Spleen (tissue), 11 donors: Measurements from ENCODE around the gene NAMPT. TPM values are rescaled to one million over a fixed set of nuclear protein-coding genes. Genes with fewer than 3 reads are reported as not detected.

Experiments
- DNase-seq: peaks from one replicate; pipeline ENCODE4 v3.0.0-alpha.2; 2020
- H3K27ac ChIP-seq, 8 donors: fragments of 200-600 bp; sonication (generic) in 7 of 8; 1 replicate in 4 of 8; 2 replicates in 4 of 8; pipeline versions ENCODE4 v1.5.0 to v1.8.0; 2016 to 2021; ENCODE audit warnings: inconsistent platforms in 4 of 8, mild to moderate bottlenecking in 4 of 8, moderate library complexity in 1 of 8
- H3K27me3 ChIP-seq, 7 donors: fragments of 200-600 bp; sonication (generic) in 6 of 7; replicated peaks in 1 of 7; 1 replicate in 4 of 7; 2 replicates in 3 of 7; pipeline versions ENCODE4 v1.5.0 to v1.8.0; 2016 to 2021; ENCODE audit warnings: inconsistent platforms in 3 of 7, mild to moderate bottlenecking in 1 of 7
- H3K36me3 ChIP-seq, 6 donors: fragments of 200-600 bp; sonication (generic) in 5 of 6; 1 replicate in 4 of 6; 2 replicates in 2 of 6; pipeline versions ENCODE4 v1.5.0 to v1.8.0; 2016 to 2021; ENCODE audit warnings: inconsistent platforms in 2 of 6
- H3K4me1 ChIP-seq, 6 donors: fragments of 200-600 bp; sonication (generic) in 5 of 6; 1 replicate in 3 of 6; 2 replicates in 3 of 6; pipeline versions ENCODE4 v1.5.0 to v1.8.0; 2016 to 2021; ENCODE audit warnings: inconsistent platforms in 3 of 6
- H3K4me3 ChIP-seq, 8 donors: fragments of 200-600 bp; sonication (generic) in 7 of 8; 1 replicate in 4 of 8; 2 replicates in 4 of 8; pipeline versions ENCODE4 v1.5.0 to v1.8.0; 2016 to 2021; ENCODE audit warnings: inconsistent platforms in 4 of 8, mild to moderate bottlenecking in 4 of 8, moderate library complexity in 2 of 8
- H3K9me3 ChIP-seq, 8 donors: fragments of 200-600 bp; sonication (generic) in 7 of 8; 1 replicate in 4 of 8; 2 replicates in 4 of 8; pipeline versions ENCODE4 v1.5.0 to v1.8.0; 2016 to 2021; ENCODE audit warnings: inconsistent platforms in 4 of 8
- POLR2A ChIP-seq, 3 donors: fragments of 450-650 bp; IDR thresholded peaks; one replicate each; pipeline ENCODE4 v1.5.1; 2017; ENCODE audit warnings: antibody characterized with exemption in 3 of 3, mild to moderate bottlenecking in 1 of 3
- POLR2AphosphoS5 ChIP-seq, 3 donors: sonication (generic); formaldehyde crosslinking; IDR thresholded peaks; one replicate each; pipeline ENCODE4 v1.5.1; 2017; ENCODE audit warnings: antibody characterized with exemption in 3 of 3
- WGBS, 5 donors: extraction: QIAGEN DNeasy Blood & Tissue Kit in 3 of 5; methylation state at CpG; one replicate each; pipeline versions ENCODE4 v1.1.5 to v1.1.7; 2013 to 2018; 5-methylcytosine and 5-hydroxymethylcytosine counted together
- intact Hi-C: fragments of 100-400 bp; cut with DNase I; formaldehyde crosslinking; loops from one replicate; pipeline ENCODE4 v1.15.0; 2023; ENCODE audit warnings: low total_unique reads
- polyA plus RNA-seq, 3 donors: library from polyadenylated mRNA; stranded (reverse); fragments of 200-250 nt; gene quantifications; one replicate each; pipeline ENCODE4 v1.2.1, GENCODE V29; 2013
- total RNA-seq, 7 donors: library from RNA; depleted of rRNA in 3 of 7; stranded (reverse); fragments of >200 nt in 3 of 7; fragmentation: NEBNext Ultra II Directional in 4 of 7; extraction: Animal tissue kit (Norgen Biotek cat#: 25700) in 4 of 7; gene quantifications; one replicate each; pipeline versions ENCODE4 v1.1.0 to v1.2.1, GENCODE V29; 2016 to 2021
- TF ChIP-seq, protein P1 (sequence below), 11 experiments: fragments of 200-600 bp in 7 of 11; fragments of 450-650 bp in 4 of 11; sonication (generic) in 4 of 11; IDR thresholded peaks in 8 of 11; conservative IDR thresholded peaks in 3 of 11; 1 replicate in 7 of 11; 2 replicates in 4 of 11; pipeline versions ENCODE4 v1.4.0 to v1.8.0; 2016 to 2021; ENCODE audit warnings: antibody characterized with exemption in 11 of 11, inconsistent platforms in 4 of 11, mild to moderate bottlenecking in 1 of 11
- donor health status: healthy with polysubstance abuse.
- donor health status: DM: no; HTN: no; CAD: no; lungs with moderate emphysema.
- donor health status: DM: no; HTN: no; CAD: no.
- donor health status: Bipolar disorder and iron deficiency.
- donor health status: healthy.
- donor health status: DM: no; HTN: no; CAD: no.
- donor health status: DM: yes; HTN: yes; CAD: no.

Gene NAMPT
- total and polyA plus RNA-seq, 10 donors = 24.7 to 1,259 (median 314) TPM

DNA sequence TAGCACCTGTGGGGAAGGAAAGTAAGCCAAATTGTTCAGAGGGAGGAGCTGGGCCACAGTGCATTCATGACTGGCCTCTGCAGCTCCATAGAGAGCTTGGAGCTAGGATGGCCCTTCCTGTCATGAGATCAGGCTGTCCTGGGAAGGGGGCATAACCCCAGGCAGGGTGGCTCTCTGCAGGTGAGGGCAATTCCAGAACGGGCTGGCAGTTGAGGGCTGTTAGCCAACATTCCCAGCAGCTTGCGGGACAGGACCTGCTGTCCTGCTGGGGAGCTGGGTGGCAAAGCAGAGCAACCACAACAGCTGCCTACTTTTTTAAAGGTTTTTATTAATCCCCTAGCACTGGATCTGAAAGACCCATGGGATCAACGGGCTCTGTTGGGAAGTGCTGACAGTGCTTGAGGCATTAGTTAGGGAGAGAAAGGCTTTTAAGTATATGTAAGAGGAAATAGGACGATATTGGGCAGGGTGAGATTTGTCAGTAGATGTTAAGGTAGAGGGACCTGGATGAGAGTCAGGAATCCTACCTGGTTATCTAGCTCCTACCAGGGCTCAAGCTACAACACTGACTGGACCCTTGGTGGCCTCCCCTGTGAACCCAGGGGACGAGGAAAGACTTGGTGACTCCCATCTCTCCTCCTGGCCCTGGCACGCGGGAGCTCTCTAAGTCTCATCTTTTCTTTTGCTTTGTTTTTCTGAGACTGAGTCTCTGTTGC is 77.8 kb downstream of the NAMPT start:
- no peak overlapping the region for H3K27ac ChIP-seq
- H3K4me1 ChIP-seq = no peaks in the 10 kb centered on the region
- peaks cover 0 to 14% (median 3%) of the 10 kb centered on the region in 8 donors for H3K9me3 ChIP-seq
- H3K4me3 ChIP-seq = no peak overlapping the region
- no peaks in the 10 kb centered on the region for H3K36me3 ChIP-seq
- TF ChIP-seq POLR2AphosphoS5 (IDR thresholded peaks at IDR 0.05) = no peak
- peaks cover 0 to 7% (median 0%) of the 10 kb centered on the region in 7 donors for H3K27me3 ChIP-seq
- intact Hi-C loops = no loop called here
- no peak for DNase-seq
- 80 to 90% (median 86%) methylated on average over 7 of the region's 7 CpGs for WGBS, 5 donors

DNA sequence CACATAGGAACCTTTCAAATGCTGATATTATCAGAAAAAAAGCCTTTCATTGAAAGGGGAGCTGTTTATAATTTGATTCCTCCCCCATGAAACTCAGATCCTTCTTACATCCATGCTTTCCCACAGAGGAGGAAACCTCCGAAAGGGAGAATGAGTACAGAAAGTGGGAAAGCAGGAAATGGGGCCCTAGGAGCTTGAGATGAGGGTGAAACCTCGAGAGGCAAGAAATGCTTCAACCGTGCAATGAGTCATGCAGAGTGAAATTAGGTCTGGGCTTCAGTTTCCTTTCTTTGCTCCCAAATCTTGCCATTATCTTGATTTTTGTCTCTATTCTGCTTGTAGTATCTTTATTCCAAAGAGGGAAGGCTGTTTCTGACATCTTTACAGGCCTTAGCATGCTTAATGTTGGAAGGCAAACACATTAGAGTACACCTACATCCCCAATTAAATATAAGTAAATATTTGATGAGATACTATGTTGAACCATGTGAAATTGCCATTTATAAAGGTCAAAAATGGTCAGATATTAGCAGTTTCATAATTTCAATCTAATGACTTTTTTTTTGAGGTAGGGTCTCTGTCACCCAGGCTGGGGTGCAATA is 79.1 kb downstream of the NAMPT start:
- 57 to 79% (median 63%) methylated on average over 3 of the region's 3 CpGs for WGBS, 5 donors
- peaks cover 0 to 7% (median 0%) of the 10 kb centered on the region in 7 donors for H3K27me3 ChIP-seq
- DNase-seq = no peak

DNA sequence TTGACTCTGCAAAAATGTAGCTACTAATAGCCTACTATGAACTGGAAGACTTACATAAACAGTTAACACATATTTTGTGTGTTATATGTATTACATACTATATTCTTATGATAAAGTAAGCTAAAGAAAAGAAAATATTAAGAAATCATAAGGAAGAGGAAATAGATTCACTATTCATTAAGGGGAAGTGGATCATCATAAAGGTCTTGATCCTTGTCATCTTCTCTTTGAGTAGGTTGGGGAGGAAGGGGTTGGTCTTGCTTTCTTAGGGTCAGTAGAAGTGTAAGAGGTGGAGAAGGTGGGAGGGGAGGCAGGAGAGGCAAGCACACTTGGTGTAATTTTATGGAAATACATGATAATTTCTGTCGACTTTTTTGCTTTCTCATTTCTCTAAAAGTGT is 81.3 kb downstream of the NAMPT start:
- 49 to 84% (median 67%) methylated on average over 1 of the region's 1 CpG for WGBS, 5 donors
- TF ChIP-seq, protein P1, sequence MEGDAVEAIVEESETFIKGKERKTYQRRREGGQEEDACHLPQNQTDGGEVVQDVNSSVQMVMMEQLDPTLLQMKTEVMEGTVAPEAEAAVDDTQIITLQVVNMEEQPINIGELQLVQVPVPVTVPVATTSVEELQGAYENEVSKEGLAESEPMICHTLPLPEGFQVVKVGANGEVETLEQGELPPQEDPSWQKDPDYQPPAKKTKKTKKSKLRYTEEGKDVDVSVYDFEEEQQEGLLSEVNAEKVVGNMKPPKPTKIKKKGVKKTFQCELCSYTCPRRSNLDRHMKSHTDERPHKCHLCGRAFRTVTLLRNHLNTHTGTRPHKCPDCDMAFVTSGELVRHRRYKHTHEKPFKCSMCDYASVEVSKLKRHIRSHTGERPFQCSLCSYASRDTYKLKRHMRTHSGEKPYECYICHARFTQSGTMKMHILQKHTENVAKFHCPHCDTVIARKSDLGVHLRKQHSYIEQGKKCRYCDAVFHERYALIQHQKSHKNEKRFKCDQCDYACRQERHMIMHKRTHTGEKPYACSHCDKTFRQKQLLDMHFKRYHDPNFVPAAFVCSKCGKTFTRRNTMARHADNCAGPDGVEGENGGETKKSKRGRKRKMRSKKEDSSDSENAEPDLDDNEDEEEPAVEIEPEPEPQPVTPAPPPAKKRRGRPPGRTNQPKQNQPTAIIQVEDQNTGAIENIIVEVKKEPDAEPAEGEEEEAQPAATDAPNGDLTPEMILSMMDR (IDR thresholded peaks at IDR 0.05 in 8 of 11, conservative IDR thresholded peaks at IDR 0.05 in 3 of 11) = no peak
- no peak for TF ChIP-seq POLR2AphosphoS5 (IDR thresholded peaks at IDR 0.05)
- TF ChIP-seq POLR2A (IDR thresholded peaks at IDR 0.05) = no peak

More for the DNA sequence above, 79.1 kb downstream of the NAMPT start:
- Histone ChIP-seq H3K9me3 (peaks cover 0 to 11% (median 3%) of the 10 kb centered on the region in 8 donors), H3K4me3 (no peak overlapping the region), H3K4me1 (no peaks in the 10 kb centered on the region), H3K27ac (no peak overlapping the region), H3K36me3 (no peaks in the 10 kb centered on the region)
- intact Hi-C loops = no loop called here
- TF ChIP-seq POLR2A (IDR thresholded peaks at IDR 0.05) (no peak), POLR2AphosphoS5 (IDR thresholded peaks at IDR 0.05) (no peak)
- TF ChIP-seq, protein P1 (IDR thresholded peaks at IDR 0.05 in 8 of 11, conservative IDR thresholded peaks at IDR 0.05 in 3 of 11) = no peak

DNA sequence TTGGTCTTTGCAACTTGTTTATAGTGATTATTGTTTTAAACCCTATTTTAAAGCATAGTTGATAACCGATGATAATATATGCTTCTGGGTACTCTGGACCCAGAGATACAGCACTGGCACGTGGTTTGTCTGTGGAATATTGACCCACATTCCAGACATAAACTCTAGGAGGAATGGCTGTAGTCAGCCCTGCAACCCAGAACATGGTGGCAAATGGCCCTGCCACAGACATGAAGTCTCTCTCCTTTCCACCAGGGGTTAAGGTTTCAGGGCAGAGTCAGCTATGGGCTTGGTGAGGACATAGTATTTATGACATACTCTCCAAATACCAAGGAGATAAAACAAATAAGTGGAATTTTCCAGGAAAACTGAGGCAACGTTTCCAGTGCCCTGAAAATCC is 83.6 kb downstream of the NAMPT start:
- Histone ChIP-seq H3K4me1 (peaks cover 0 to 5% (median 0%) of the 10 kb centered on the region in 6 donors), H3K36me3 (no peaks in the 10 kb centered on the region), H3K27ac (peak overlapping the region in 1 of 8 donors; percentile 1), H3K27me3 (no peaks in the 10 kb centered on the region), H3K4me3 (no peak overlapping the region), H3K9me3 (no peaks in the 10 kb centered on the region)
- intact Hi-C loops = no loop called here
- 74 to 92% (median 79%) methylated on average over 3 of the region's 3 CpGs for WGBS, 5 donors
- no peak for TF ChIP-seq POLR2AphosphoS5 (IDR thresholded peaks at IDR 0.05)
- TF ChIP-seq POLR2A (IDR thresholded peaks at IDR 0.05) = no peak
- TF ChIP-seq, protein P1 (IDR thresholded peaks at IDR 0.05 in 8 of 11, conservative IDR thresholded peaks at IDR 0.05 in 3 of 11) = no peak
- no peak for DNase-seq

More for the DNA sequence above, 81.3 kb downstream of the NAMPT start:
- H3K4me1 ChIP-seq = peaks cover 0 to 5% (median 0%) of the 10 kb centered on the region in 6 donors
- H3K4me3 ChIP-seq = no peak overlapping the region
- peaks cover 0 to 2% (median under 1%) of the 10 kb centered on the region in 8 donors for H3K9me3 ChIP-seq
- no peak for DNase-seq
- no peaks in the 10 kb centered on the region for H3K36me3 ChIP-seq
- intact Hi-C loops = no loop called here
- H3K27me3 ChIP-seq = peaks cover 0 to 7% (median 0%) of the 10 kb centered on the region in 7 donors
- H3K27ac ChIP-seq = no peak overlapping the region
